ENCODE measurements around the gene ADAMTSL2.

The ADAMTSL2 gene

DNA sequence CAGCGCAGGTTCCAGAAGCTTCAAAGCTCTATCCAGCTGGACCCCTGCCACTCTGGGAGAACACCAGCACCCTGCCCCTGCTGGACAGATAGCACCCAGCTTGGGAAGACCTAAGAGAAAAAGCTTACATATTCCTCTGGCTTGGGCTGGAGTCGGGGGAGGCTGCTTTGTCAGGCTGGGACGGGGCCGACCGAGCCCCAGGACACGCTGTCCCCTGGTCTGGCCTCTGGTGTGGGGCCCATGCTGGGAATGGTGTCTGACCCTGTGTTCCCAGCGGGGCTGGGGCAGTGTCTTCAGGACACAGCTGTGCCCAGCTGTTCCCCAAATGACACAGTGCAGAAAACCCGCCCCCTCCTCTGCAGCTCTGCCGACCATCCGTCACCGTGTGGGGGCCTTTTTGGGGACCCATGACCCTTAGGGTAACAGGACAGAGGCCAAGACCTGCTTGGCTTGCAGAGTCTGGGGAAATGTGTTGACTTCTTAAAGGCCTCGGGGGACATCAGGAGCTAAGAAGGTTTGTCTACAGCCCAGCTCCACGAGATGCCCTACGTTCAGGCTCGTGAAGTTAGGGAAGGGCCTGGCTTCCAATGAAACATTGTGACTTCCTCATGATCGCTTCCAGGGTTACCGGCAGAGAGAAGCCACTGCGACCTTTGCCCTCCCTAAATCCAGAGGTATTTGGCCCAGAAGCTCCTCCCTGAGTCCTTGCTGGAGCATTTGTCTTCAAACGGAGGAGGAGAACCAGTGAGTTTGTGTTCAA, 35.2 kb upstream of the ADAMTSL2 start:
- in situ Hi-C loops (cut with MboI; ENCODE audit: low sequenced_read_pairs): no loop called here

DNA sequence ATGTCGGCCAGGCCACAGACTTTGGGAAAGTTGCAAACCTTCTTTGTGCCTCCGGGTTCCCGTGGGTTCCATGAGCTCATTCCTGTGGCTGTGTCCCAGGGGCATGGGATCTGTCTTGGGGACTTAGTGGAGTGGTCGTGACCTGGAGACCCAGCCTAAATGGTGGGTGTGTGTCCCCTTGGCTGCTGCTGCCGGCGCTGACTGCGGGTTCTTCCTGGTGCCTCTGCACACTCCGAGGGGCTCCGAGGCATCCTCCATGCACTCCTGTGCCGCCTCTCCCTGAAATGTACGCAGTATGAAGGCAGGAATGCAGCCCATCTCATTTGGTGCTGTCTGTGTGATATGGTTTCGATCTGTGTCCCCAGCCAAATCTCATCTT, 34.6 kb upstream of the ADAMTSL2 start:
- in situ Hi-C loops (cut with MboI; ENCODE audit: low sequenced_read_pairs): no loop called here

DNA sequence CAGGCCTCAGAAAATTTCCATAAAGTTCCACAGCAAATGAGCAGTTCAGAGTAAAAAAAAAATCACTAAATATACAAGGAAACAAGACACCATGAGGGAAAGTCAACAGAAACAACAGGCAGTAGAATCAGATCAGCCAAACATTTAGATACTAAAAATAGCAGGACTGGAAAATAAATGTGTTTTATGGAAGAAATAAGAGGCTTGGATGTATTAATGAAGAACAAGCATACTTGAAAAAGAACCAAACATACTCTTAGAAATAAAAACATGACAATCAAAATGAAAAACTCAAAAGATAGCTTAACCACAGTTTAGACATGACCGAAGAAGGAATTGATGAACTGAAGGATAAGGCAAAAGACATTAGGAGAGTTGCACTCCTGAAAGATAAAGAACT, 32.4 kb upstream of the ADAMTSL2 start:
- in situ Hi-C loops (cut with MboI; ENCODE audit: low sequenced_read_pairs): no loop called here

DNA sequence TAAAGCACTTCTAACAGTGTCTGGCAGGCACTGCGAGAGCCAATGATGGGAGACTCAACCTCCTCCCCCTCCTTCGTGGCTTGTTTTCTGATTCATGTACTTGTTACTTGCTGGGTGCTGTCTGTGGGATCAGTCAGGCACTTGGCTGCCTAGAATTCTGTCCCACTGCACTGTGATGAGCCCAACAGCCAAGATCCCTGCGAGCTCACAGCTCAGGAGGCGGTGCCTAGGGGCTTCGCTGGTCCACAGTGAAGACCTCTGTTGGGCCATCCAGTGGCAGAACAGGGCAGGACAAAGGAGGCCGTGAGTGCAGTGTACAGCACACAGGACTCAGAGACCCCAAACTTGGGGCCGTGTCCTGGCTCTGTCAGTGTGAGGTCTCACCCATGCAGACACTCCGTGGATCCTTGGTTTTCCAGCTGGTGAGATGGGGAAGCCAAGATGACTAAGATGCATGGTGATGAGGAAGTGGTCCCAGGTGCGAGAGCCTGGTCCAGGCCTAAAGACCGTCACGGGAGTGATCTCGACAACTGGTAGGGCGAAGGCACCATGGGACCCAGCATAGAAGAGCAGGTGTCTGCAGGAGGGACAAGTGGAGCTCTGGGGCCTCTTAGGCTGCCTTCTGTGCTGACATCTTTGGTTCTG, 29.2 kb upstream of the ADAMTSL2 start:
- in situ Hi-C loops (cut with MboI; ENCODE audit: low sequenced_read_pairs): no loop called here

DNA sequence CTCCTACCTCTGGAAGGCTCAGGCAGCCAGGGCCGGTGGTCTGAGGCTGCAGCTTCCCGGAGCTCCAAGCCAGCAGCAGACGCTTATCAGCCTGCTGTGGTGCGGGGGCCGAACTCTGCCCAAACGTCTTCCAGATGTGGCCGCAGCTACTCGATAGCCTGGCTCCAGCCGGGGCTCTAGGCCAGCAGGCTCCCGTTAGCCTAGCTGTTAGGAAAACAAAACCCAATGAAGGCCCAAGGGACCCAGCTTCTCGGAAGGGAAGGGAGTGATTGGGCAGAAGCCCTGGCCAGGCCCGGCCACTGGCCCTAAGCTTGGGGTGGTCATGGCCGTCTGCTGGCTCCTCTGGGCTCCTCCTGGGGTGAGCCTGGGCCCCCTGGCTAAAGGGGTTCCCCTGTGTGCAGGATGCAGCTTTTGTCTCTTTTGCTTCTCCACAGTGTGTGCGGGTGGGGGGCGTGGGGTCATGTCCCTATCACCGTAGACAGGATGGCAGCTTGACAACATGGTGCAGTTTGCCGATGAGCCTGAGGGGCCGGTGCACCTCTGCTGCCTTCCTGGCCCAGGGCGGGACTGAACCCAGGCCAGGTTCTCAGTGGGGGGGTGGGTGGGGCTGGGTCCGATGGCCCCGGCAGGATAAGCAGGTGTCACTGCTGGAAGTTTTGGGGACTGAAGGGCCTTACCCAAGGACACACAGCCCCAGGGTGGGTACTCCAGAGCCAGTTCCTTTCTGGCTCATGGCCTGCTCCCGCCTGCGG, 28.4 kb upstream of the ADAMTSL2 start:
- in situ Hi-C loops (cut with MboI; ENCODE audit: low sequenced_read_pairs): no loop called here

DNA sequence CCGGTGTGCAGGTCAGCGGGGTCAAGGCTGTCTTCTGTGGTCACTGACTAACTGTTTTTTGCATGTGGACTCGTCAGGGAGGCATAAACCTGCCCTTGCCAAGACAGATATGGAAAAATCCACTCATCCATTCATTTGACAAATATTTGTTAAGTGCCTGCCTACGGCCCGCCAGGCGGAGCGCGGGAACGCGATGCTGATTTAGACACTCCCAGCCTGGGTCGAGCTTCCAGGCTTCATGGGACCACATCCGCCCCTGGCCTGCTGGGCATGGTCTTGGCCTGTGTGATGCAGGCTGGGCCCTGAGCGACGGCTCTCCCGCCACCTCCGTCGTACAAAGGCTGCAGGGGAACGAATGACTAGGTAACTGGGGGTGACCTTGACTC, 27.9 kb upstream of the ADAMTSL2 start:
- in situ Hi-C loops (cut with MboI; ENCODE audit: low sequenced_read_pairs): no loop called here

DNA sequence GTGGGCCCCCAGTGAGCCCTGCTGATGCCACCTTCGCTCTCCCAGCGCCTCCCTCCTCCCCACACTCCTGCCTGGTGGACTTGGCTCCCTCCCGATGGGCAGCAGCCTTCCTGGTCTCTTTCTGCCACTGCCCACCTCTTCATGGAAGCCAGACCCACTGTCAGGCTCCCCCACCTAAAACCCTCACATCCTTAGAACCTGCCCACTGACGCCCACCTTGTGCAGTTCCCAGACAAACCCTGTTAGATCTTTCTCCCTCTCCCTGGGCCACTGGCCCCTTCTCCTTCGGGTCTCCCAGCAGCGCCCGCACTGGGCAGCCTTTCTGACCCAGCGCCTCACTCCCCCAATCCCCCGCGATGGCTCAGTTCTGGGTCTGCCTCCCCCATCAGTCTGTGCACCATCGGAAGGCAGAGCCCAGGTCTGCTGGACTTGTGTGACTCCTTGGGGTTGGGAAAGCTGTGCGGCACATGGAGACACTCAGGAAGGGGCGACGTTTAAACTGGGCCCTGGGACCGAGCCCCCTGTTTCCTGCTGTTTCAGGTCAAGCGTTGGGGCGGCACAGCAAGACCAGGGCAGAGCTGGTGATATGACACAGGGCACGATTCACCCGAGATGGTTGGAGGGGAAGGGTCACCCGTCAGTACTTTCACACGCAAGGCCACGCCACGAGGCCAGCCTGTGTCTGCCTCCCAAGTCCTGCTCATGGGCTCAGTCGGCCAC, 27.1 kb upstream of the ADAMTSL2 start:
- in situ Hi-C loops (cut with MboI; ENCODE audit: low sequenced_read_pairs): no loop called here

DNA sequence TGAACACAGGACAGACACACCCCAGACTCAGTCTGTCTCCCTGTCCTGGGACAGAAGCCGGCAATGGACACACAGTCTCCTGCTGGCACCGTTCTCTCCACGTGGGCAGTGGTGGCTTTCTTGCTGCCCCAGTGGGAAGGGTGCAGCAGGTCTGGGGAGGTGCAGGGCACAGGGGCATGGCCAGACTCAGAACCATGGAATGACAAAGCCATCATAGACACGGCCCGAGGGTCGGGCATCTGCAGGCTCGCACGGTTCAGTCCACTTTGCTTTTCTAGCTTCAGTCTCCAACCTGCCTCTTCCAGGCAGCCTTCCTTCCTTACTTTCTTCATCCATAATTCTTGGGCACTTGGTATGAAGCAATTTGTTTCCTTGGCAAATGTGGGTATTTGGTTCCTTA, 26.5 kb upstream of the ADAMTSL2 start:
- in situ Hi-C loops (cut with MboI; ENCODE audit: low sequenced_read_pairs): no loop called here

DNA sequence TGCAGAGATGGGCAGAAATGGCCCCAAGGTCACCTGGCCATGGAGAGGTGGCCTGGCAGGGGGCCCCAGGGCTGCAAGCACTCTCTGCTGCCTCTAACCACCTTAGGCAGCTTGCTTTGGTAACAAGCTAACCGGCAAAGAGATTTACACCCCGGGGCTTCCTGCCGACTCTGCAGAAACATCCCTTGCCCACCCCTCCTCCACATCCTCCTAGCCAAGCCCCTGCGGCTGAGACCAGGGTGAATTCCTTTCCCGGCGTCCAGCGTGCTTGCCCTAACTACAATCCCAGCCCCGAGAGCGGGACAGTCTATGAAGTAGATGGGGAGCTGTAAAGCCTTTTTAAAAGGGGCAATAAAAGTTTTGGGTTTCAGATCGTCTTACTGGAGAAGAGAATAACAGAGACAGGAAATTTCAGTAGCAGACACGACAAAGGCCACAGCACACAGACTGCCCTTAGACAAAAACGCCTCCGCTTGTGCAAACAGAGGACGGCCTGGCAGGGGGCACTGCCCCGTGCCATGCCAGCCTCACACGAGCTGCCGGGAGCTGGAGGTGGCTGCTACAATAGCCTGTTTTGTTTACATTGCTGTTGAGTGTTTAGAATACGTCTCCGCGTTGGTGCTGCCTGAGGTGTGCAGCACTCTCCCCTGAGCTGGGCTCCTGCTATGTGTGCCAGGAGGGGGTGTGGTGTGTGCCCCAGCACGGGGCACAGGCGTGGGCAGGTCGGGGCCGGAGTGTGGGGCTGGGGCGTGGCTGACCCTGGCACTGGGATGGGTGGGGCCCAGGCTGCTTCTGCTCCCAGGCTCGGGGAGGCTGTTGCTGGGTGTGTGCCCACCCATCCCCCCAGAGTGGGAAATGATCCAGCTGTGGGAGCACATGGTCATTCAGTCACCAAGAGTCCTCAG, 25.1 kb upstream of the ADAMTSL2 start:
- in situ Hi-C loops (cut with MboI; ENCODE audit: low sequenced_read_pairs): no loop called here

DNA sequence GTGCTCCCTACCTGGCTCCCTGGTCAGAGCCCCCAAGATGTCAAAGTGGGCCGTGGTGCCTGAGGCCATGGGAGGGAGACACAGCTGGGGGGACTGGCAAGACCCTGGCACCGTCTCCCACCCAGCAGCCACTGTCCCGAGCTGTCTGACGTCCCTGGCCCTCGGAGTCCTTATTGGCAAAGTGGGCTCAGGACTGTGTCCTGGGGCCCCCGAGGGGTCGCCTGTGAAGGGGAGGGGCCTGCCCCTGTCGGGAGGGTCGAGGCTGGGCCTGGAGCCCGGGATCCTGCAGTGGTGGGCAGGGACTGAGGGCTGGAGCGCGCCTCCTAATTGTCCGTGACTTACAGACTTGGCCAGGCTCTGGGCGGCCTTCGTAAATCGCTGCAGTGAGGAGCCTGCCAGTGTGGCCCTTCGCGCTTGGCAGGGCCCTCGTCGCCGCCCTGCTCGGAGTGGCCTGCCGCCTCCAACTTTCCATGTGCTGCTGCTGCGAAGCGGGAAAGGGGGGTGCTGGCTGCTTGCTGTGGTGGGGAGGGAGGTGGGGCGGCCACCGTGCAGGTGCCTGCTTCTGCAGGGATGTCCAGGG, 23.5 kb upstream of the ADAMTSL2 start:
- in situ Hi-C loops (cut with MboI; ENCODE audit: low sequenced_read_pairs): no loop called here

DNA sequence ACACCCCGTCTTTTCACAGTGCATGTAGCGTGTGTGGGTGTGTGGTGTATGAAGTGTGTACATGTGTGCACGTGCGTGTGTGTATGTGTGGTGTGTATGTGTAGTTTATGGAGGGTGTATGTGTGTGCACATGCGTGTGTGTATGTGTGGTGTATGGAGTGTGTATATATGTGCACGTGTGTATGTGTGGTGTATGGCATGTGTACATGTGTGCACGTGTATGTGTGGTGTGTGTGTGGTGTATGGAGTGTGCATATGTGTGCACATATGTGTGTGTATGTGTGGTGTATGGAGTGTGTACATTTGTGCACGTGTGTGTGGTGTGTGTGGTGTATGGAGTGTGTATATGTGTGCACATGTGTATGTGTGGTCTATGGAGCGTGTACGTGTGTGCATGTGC, 22.9 kb upstream of the ADAMTSL2 start:
- in situ Hi-C loops (cut with MboI; ENCODE audit: low sequenced_read_pairs): no loop called here

DNA sequence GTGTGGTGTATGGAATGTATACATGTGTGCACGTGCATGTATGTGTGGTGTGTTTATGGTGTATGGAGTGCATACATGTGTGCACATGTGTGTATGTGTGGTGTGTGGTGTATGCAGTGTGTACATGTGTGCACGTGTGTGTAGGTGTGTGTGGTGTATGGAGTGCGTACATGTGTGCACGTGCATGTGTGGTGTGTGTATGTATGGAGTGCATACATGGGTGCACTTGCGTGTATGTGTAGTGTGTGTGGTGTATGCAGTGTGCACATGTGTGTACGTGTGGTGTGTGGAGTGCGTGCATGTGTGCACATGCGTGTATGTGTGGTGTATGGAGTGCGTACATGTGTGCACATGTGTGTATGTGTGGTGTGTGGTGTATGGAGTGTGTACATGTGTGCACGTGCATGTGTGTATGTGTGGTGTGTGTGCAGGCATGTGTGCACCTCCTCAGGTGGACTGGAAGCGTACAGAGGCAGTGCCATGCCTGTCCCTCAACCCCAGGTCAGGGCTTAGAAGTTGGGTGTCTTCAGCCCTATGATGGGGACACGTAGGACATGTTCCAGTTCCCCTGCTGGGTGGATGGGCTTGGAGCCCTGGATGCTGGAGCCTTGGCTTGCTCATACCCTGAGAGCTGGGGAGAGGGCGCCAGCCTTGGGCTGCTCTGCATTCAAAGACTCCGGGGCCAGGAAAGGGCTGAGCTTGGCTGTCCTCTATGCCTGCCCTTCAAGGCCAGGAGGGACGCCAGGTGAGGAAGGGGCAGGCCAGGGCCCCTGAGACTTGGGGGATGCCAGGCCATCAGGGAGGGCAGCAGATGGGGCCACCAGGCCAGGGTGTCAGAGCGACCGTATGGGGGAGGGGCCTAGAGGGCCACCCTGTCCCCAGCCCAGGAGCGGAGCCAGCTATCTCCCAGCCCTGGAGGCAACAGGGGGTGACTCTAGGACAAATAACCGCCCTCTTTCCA, 22.0 kb upstream of the ADAMTSL2 start:
- in situ Hi-C loops (cut with MboI; ENCODE audit: low sequenced_read_pairs): no loop called here

DNA sequence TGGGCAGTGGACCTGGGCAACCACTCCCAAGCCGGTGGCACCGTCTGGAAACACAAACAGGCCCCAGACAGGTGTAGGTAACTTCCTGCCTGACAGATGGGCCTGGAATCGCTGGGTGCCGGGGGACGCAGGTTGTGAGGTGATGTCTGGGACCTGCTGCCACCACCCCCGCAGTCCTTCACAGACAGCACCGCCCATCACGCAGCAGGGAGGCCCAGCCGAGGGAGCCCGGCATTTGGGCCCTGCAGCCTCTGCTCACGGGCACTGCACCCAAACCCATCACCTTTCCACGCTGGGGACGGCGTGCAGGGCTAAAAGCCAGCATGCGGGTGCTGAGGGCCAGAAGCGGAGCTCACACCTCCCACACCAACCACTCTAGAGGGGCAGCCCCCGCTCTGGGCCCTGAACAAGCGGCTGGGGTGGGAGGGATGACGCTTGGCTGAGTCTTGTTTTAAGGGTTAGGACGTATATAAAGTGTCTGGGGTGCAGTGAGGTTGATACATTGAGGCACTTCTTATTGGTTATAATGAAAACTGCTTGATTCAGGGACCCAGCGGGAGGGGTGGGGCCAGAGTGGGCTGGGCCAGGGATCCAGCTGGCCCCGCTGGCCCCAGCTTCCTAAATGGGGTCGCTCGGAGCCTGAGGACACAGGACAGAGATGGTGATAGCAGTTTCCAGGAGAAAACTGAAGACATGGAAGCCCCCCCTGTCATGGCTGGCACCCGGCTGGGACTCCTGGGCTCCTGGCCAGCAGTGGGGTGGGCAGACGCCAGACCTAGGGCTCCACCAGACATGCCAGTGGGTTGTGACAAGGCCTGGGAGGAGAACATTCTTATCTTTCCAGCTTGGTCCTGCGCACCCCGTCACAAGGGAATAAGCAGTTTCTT, 21.0 kb upstream of the ADAMTSL2 start:
- in situ Hi-C loops (cut with MboI; ENCODE audit: low sequenced_read_pairs): no loop called here

DNA sequence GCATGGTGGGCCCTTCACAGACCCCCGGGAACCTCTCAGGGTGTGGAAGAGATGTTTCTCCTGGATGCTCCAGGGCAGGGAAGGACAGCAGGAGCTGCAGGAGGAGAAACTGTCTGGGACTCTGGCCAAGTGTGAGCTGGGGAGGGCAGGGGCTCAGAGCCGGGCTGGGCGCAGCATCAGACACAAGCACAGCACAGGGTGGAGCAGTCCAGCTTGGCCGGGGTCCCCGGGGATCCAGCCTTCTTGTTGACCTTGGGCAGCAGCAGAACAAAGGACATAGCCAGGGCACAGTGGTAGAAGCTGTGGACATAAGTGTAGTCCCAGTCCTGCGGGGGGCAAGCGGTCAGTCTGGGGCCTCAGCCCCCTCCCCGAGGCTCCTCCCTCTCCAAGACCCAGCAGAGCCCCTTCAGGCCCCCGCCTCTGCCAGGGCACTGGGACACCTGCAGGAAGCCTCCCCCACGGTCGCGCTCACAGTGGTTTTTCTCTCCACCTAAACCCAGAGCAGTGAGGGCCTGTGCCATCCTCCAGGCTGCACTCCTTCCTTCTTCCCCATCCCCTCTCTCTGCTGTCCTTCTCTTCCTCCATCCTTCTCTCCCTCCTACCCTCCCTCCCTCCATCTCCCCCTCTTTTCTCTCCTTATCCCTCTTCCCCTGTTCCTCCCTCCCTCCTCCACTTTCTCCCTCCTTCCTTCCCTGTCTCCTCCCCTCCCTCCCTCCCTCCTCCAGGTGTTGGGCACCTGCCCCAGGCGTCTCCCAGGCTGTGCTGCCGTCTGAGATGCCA, 19.9 kb upstream of the ADAMTSL2 start:
- in situ Hi-C loops (cut with MboI; ENCODE audit: low sequenced_read_pairs): no loop called here

DNA sequence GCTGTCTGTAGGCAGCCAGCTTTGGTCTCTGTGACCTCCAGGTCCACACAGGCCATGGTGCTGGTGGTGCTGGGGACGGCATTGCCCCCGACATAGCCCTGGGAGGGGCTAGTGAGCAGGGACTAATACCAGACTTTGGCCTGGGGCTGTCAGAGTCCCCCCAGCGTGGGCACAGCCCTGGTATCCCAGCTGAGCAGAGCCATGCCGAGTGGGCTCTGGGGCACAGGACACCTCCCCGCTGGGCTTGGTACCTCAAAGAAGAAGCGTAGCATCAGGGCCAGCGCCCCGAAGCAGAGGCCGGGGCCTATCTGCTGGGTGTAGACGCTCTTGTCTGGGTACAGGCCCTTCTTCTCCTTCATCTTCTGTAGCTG, 19.3 kb upstream of the ADAMTSL2 start:
- in situ Hi-C loops (cut with MboI; ENCODE audit: low sequenced_read_pairs): no loop called here

DNA sequence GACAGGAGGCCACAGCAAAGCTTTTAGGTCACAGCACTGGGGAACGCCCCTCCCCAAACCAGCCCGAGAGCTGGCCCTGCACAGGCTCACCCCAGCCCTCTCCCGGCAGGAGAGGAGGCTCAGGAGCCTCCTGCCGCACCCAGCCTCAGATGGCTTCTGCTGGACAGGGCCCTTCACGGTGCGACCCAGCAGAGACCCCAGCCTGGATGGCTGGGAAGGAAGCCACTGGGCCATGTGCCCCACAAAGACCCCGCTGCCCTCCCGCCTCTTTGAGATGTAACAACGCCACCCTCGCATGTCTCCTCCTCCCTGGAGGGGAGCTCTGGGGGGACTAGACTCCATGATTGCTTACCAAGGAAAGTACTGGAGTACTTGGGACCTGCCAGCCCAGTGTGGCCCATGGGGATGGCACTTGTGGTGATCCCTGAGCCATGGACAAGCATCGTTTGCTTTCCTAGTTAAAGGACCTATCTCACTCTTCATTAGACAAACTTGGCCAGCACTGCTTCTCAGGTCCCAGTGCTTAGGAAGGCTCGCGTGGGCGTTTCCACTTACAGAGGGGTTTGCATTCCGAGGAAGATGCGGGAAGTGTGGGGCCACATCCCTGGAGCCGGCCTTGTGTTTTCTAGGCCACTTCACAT, 18.8 kb upstream of the ADAMTSL2 start:
- in situ Hi-C loops (cut with MboI; ENCODE audit: low sequenced_read_pairs): no loop called here
